CD4-positive, alpha-beta T cell treated with Interleukin-10 for 1 hour (primary cell): Measurements from ENCODE around the gene DDAH2.

Experiments
- DNase-seq: peaks from one replicate; pipeline ENCODE4 v3.0.0-alpha.2; 2020

Gene DDAH2, protein sequence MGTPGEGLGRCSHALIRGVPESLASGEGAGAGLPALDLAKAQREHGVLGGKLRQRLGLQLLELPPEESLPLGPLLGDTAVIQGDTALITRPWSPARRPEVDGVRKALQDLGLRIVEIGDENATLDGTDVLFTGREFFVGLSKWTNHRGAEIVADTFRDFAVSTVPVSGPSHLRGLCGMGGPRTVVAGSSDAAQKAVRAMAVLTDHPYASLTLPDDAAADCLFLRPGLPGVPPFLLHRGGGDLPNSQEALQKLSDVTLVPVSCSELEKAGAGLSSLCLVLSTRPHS

DNA sequence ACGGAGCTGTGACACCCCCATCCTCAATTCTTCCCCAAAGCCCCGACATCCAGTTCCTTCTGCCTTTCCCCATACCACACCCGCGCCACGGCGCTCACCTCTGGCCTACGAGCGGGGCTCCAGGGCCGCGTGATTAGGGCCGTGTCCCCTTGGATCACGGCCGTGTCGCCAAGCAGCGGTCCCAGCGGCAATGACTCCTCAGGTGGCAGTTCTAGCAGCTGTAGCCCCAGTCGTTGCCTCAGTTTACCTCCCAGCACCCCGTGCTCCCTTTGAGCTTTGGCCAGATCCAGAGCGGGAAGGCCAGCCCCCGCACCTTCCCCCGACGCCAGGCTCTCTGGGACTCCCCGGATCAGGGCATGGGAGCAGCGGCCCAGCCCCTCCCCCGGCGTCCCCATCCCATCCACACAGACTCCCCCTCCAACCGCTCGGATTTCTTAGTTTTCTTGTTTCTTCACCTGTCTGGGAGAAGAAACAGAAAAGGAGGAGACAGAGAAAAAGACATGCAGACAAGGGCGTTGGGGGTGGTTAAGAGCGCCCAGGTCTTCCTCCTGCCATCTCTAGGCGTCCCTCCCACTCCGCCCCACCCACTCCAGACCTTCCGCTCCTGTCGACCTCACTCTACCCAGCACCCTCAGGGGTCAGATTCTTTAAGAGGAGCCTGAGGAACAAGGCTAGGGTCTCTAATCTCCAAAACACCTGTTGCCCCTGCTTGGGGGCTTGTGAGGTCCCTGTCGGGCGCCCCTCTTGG is at the start of gene DDAH2:
Gene DDAH2 (minus strand): TSS at position 533 of the 748 bp plus-strand sequence. CDS start 138 bp downstream, at position 395.
- DNase-seq: no peak

GRCh38 chr6:31778193-31778592 is 49.1 kb upstream of the DDAH2 start:
- DNase-seq: no peak

DNA sequence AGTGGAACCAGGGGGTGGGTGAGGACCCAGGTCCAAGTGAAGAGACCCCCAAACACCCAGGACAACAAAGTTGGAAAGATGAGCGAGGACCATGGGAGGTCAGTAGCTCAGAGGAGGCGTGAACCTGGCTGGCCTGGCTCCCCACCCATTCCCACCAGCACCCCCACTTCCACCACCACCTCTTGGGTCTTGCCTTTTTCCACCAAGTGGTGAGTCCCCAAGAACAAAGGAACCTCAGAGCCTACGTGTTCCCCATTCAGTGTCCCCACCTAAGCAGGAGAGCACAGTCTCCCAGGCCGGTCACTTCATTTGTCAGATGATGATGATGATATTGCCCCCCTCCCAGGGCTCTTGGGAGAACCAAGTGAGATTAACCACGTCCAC is 48.6 kb upstream of the DDAH2 start:
- no peak for DNase-seq

DNA sequence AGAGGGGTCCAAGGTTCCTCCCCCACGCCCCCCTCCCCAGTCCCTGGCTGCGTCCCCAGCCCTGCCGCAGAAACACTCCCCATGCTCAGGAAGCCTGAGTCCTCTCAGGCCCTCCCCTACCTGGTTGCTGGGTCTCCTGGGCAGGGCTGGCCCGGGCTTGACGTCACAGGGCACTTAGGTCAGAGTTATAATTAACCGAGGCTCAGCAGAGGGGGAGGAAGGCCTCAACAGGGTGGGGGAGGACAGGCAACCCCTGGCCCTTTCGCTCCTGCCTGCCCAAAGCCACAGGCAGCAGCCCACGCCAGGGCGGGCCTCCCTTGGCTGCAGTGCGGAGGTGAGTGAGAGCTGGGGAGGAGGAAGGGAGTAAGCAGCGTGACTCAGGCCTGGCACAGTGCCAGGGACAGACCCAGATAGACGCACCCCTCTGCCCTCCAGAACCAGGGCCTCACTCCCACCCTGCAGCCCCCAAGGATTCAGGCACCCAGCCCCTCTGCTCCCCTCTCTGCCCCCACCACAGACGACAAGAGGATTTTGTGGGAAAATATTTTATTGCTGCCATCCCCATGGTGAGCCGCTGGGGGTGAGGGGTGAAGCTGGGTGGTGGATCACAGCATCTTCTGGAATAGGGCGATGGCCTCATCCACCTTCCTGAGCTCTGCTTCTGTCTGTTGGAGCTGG is 48.0 kb upstream of the DDAH2 start, which contains the start of gene VWA7:
Gene VWA7 (minus strand): TSS at position 340 of the 678 bp plus-strand sequence. CDS start 549 bp downstream, outside the sequence.
- DNase-seq: peak; percentile 79

DNA sequence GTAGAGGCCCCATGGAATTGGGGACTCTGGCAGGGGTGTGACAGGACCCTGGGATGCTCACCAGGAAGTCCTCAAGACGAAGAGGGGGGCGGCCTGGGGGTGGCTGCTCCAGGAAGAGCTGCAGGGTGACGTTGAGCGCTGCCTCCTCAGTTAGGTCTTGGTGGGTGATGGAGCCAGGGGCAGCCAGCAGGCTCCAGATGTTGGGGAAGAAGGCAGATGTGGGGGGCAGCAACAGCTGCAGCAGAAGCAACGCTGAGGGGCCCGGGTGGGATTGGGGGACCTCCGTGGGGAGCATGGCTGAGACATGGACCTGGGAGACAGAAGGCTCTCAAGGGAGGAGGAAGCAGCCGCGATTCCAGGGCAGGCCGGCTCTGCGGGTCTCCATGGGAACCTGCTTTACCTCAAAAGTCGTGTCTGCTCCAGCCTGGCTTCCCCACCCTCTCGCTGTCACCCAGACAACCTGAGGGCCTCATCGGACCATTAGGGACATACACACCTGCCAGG is 47.4 kb upstream of the DDAH2 start:
- no peak for DNase-seq

DNA sequence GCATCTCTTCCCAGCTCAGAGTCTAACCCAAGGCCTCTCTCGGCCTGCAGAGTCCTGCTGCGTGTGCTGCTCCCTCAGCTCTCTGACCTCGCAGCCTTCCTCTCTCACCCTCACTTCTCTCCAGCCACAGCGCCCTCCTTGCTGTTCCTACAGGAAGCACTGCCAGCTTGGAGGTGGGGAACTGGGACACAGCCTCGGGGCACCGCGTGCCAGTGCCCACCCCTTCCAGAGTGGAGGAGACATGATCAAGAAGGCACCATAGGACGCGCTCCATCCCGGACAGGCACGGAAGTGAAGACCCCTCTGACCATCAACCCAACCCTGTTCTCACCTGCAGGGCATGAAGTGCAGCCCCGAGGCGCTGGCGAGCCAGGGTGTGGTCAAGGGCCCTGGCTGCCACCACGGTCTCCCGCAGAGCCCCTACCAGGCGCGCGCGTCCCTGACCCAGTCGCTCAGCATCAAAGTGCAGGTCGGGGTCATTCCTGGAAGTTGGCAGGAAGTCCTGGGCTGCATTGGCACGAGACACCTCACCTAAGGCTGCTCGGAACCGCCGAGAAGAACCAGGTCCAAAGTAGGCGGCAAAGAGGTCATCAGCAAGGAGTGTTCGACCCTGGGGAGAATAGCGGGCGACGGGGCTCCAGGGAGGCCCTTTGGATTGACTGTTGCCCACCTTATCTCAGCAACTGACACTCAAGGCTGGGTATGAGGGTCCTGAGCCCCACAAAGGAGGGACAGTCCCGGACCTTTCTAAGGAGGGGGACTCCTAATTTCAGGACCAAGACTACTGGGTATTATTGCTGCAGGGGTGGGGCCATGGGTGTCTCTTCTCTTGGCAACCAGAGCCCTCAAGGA is 46.8 kb upstream of the DDAH2 start:
- no peak for DNase-seq

GRCh38 chr6:31775184-31775583 is 46.1 kb upstream of the DDAH2 start:
- DNase-seq: no peak

GRCh38 chr6:31771992-31772358 is 42.9 kb upstream of the DDAH2 start:
- no peak for DNase-seq

GRCh38 chr6:31770860-31771259 is 41.8 kb upstream of the DDAH2 start:
- DNase-seq: no peak

DNA sequence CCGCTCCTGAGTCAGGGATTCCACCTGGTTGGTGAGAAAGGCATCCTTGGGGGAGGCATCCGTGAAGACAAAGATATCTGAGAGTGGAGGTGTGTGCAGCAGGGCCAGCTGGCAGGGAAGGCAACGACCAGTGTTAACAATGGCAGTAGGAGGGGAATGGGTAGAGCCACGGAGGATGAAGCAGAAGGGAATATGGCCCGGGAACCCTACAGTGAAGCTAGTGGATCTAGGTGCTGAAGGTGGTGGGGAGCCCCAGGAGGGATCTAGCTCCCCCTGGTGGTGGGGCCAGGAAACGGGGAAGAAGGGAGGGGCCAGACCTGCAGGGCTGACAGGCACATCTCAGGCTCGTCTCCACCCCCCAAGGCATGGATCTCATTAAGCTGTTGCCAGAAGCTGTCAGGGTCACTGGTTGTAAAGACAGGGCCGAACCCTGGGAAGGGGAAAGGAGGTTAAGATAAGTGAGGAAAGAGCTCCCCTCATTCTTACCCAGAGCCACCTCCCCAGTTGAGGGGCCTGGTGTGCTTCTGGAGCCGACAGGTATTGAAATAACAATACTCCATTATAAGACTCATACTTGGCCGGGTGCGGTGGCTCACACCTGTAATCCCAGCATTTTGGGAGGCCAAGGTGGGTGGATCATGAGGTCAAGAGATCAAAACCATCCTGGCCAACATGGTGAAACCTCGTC is 40.7 kb upstream of the DDAH2 start:
- peak; percentile 87 for DNase-seq

DNA sequence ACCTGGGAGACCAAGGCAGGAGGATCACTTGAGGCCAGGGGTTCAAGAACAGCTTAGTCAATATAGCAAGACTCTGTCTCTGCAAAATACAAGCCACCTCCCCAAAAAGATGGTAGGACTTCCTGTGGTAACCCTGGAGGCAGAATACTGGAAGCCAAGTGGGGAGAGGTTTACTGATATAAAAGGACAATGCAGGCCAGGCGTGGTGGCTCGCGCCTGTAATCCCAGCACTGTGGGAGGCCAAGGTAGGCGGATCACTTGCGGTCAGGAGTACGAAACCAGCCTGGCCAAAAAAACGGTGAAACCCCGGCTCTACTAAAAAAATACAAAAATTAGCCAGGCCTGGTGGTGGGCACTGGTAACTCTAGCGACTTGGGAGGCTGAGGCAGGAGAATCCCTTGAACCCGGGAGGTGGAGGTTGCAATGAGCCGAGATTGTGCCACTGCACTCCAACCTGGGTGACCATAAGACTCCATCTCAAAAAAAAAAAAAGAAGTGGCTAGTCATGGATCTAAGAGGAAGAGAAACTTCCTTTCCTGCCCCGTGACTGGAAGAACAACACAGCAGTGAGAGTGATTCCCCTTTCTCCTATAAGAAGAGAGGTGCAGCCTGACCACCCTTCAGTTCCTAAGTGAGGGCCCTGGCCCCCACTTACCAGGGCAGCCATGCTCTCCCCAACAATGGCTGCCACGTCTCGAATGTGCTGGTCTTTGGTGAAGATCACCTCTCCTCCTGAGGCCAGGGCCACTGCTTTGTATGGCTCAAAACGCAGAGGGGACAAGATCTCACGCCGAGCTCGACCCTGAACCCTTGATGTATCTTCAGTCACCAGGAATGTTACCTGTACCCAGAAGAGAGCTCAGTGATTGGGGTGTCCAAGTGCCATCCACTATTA is 39.5 kb upstream of the DDAH2 start:
- DNase-seq: no peak

DNA sequence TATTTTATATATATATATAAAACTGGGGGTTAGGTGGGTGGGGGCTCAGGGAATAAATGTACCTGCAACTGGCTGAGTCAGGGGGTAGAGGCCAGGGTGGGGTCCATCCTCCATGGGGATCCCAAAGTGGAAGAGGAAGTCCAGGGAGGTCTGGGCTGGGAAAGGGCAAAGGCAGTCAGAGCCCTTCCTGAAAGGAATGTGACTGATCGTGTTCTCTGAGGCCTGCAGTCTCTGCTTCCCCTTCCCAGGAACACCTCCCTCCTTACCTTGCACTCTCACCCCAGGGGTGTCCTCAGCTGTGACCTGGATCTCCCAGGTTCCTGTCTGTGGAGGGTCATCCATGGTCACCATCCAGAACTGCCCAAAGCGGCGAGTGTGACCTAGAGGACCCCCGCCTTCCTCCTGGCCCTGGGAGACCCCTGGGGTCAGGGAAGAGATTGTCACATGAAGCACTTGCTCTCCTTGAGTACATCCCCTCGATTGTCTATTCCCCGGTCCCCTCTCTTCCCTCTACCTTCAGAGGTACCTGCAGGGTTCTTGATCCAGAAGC is 38.1 kb upstream of the DDAH2 start:
- no peak for DNase-seq

GRCh38 chr6:31765910-31766794 is 37.1 kb upstream of the DDAH2 start:
- no peak for DNase-seq

GRCh38 chr6:31765559-31765909 is 36.4 kb upstream of the DDAH2 start:
- DNase-seq: no peak

DNA sequence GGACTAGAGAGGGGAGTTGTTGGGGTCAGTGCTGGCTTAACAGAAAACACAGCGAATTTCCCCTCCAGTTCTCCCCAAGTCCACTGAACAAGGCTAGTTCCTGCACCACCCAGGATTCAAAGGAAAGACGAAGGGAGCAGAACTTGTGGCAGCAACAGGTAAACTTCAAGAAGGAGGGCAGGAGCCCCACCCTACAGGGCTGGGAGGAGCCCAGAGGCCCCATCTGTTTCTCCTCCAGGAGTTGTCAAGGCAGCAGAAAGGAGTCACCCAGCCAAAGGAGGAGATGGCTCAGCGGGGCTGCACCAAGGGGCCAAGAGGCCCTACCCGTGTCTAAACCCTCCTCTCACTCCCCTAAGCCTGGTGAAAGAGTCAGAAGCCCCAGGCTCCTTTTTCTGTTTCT is 35.1 kb upstream of the DDAH2 start:
- DNase-seq: no peak

DNA sequence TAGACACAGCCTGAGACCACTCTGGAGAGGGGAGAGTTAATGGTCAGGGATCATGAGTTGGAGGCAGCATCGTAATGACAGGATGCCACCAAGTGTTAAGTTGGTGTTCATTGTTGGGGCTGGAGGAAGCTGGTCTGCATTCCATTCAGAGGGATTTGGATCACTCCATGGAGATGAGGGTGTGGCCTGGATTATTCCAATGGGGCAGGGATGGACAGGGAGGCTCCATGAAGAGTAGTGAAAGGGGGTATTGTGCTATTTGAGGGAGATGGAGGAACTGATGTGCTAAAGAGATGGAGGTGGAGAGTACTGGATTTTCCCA is 34.5 kb upstream of the DDAH2 start:
- no peak for DNase-seq

- DNase-seq: no peak
Measured at GRCh38 chr6:31762878-31763618, 33.9 kb upstream of the DDAH2 start.

DNA sequence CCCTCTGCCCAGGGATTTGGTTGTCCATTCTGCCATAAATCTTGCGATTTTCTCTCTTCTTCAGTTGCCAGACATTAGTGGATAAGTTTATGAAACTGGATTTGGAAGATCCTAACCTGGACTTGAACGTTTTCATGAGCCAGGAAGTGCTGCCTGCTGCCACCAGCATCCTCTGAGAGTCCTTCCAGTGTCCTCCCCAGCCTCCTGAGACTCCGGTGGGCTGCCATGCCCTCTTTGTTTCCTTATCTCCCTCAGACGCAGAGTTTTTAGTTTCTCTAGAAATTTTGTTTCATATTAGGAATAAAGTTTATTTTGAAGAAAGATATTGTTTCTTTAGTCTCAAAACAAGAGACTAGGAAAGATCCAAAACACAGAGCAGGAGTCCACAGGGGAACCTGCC is 33.3 kb upstream of the DDAH2 start, which contains the start of gene SAPCD1:
Gene SAPCD1 (plus strand): TSS at position 301 of the 400 bp plus-strand sequence. CDS start 399 bp downstream, outside the sequence.
- DNase-seq: no peak

DNA sequence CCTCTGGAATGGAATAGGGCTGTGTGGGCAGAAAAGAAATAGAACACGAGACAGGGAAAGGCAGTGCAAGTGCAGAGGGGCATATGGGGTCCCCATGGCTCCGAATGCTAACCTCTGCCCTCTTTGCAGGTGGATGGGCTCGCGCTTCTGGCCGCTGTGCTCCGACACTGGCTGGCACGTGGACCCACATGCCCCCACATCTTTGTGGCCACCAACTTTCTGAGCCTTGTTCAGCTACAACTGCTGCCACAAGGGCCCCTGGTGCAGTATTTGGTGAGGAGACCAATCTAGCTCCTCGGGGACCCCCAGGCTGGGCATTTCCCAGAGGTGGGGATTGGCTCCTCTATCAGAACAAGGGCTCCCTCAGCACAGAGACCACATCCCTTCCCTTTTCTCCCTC is 32.2 kb upstream of the DDAH2 start:
- no peak for DNase-seq
